Measurements from ENCODE around the gene TSPAN2.

The TSPAN2 gene

GRCh38 chr1:115089420-115090185 is at the start of gene TSPAN2:
TSPAN2 (minus strand) TSS chr1:115089503; CDS start chr1:115089432, 71 bp downstream.
- peak; percentile 12 for DNase-seq

GRCh38 chr1:115138973-115139372 is 49.7 kb upstream of the TSPAN2 start:
- DNase-seq, result peak; percentile 82

- no peak for DNase-seq
These were observed 49.0 kb upstream of the TSPAN2 start for GRCh38 chr1:115138271-115138670.

GRCh38 chr1:115137191-115137590 is 47.9 kb upstream of the TSPAN2 start:
- DNase-seq, result no peak

- DNase-seq, result no peak
These were observed 47.4 kb upstream of the TSPAN2 start for GRCh38 chr1:115136706-115137105.

- DNase-seq, result no peak
These were observed 46.8 kb upstream of the TSPAN2 start for GRCh38 chr1:115136106-115136505.

- no peak for DNase-seq
These were observed 46.4 kb upstream of the TSPAN2 start for GRCh38 chr1:115135681-115136080.

GRCh38 chr1:115134850-115135480 is 45.7 kb upstream of the TSPAN2 start:
- no peak for DNase-seq

GRCh38 chr1:115134231-115134630 is 44.9 kb upstream of the TSPAN2 start:
- no peak for DNase-seq

GRCh38 chr1:115133440-115133839 is 44.1 kb upstream of the TSPAN2 start:
- DNase-seq, result no peak

GRCh38 chr1:115130786-115131185 is 41.5 kb upstream of the TSPAN2 start:
- no peak for DNase-seq

- no peak for DNase-seq
These were observed 39.9 kb upstream of the TSPAN2 start for GRCh38 chr1:115129071-115129640.

- DNase-seq, result no peak
These were observed 38.2 kb upstream of the TSPAN2 start for GRCh38 chr1:115127539-115127938.

- no peak for DNase-seq
These were observed 37.2 kb upstream of the TSPAN2 start for GRCh38 chr1:115126516-115126915.

GRCh38 chr1:115123116-115123515 is 33.8 kb upstream of the TSPAN2 start:
- DNase-seq, result no peak

- no peak for DNase-seq
These were observed 32.5 kb upstream of the TSPAN2 start for GRCh38 chr1:115121793-115122192.

GRCh38 chr1:115120296-115120695 is 31.0 kb upstream of the TSPAN2 start:
- DNase-seq, result no peak

GRCh38 chr1:115118611-115119010 is 29.3 kb upstream of the TSPAN2 start:
- DNase-seq, result no peak

- no peak for DNase-seq
These were observed 28.8 kb upstream of the TSPAN2 start for GRCh38 chr1:115118086-115118485.

GRCh38 chr1:115117298-115117697 is 28.0 kb upstream of the TSPAN2 start:
- DNase-seq, result no peak

- DNase-seq, result no peak
These were observed 27.2 kb upstream of the TSPAN2 start for GRCh38 chr1:115116512-115116911.

- DNase-seq, result no peak
These were observed 26.3 kb upstream of the TSPAN2 start for GRCh38 chr1:115115521-115116161.

- no peak for DNase-seq
These were observed 25.0 kb upstream of the TSPAN2 start for GRCh38 chr1:115114308-115114707.

- DNase-seq, result no peak
These were observed 24.5 kb upstream of the TSPAN2 start for GRCh38 chr1:115113766-115114165.
